Measurements from ENCODE around the gene NUDT6.

DNA sequence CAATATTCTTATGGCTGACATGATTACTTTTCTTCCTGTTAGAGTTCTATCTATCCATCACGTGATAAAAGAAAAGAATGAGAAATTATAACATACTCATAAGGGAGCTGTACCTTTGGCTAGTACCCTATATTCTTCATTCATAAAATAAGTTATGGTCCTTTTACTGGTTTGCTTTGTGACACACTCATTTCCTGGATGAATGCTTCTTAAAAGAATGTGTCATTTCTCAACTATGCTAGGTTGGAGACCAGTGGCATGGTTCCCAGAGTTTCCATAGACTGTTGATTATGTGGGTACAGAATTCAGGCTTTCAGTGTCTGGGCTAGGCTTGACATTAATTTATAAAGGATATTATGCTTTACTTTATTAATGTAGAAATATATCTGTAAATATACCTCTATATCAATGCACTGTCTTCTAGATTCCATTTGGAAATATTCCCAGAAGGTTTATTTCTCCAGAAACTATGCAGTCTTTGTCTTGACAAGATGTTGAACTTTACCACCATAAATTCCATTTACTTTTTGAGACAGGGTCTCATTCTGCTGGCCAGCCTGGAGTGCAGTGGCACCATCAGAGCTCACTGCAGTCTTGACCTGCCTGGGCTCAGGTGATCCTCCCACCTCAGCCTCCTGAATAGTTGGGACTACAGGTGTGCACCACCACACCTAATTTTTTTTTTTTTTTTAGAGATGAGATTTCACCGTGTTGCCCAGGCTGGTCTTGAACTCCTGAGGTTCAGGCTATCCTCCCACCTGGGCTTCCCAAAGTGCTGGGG lies 23.8 kb downstream of the NUDT6 start:
- no peak for TF ChIP-seq POLR2A (IDR thresholded peaks at IDR 0.05)
- TF ChIP-seq, protein P1, sequence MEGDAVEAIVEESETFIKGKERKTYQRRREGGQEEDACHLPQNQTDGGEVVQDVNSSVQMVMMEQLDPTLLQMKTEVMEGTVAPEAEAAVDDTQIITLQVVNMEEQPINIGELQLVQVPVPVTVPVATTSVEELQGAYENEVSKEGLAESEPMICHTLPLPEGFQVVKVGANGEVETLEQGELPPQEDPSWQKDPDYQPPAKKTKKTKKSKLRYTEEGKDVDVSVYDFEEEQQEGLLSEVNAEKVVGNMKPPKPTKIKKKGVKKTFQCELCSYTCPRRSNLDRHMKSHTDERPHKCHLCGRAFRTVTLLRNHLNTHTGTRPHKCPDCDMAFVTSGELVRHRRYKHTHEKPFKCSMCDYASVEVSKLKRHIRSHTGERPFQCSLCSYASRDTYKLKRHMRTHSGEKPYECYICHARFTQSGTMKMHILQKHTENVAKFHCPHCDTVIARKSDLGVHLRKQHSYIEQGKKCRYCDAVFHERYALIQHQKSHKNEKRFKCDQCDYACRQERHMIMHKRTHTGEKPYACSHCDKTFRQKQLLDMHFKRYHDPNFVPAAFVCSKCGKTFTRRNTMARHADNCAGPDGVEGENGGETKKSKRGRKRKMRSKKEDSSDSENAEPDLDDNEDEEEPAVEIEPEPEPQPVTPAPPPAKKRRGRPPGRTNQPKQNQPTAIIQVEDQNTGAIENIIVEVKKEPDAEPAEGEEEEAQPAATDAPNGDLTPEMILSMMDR (IDR thresholded peaks at IDR 0.05): no peak
- TF ChIP-seq EP300 (IDR thresholded peaks at IDR 0.05): no peak
- TF ChIP-seq POLR2AphosphoS5 (IDR thresholded peaks at IDR 0.05): peak; percentile 69

All from gastroesophageal sphincter (tissue), 3 donors.